ENCODE results near the gene GNLY. TPM values are rescaled to one million over a fixed set of nuclear protein-coding genes. Genes with fewer than 3 reads are reported as not detected.

The GNLY gene
- total and polyA plus RNA-seq, 2 of the 13 experiments (the other 11 are each of a cell fraction or from before 2014, with no cell fraction given) = not detected

DNA sequence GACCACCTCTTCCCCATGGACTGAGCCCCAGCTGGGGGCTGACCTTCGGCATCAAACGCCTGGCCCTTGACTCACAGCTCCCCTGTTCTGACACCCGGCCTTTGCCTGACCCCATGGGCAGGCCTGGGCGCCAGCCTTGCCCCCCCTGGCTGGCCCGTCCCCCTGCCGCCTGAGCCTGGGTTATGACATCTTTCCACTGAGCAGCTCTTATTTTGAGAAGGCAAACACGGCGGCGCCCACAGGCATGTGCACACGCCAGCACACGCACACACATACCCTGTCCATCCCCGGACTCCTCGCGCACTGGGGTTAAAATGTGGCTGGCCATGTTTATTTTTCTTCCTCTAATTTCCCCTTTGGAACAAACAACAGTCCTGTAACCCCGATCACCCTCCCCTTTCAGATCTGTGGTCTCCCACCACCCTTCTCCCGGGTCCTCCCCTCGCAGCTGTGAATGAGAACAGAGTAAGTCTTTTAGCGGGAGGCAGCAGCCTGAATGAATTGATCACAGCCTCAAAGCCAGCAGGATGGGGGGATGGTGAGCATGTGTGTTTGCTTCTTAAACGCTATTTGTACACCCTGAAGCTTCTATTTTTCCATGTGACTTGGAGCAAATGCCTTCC lies 47.8 kb downstream of the GNLY start (continued):
- TF ChIP-seq, protein P1, sequence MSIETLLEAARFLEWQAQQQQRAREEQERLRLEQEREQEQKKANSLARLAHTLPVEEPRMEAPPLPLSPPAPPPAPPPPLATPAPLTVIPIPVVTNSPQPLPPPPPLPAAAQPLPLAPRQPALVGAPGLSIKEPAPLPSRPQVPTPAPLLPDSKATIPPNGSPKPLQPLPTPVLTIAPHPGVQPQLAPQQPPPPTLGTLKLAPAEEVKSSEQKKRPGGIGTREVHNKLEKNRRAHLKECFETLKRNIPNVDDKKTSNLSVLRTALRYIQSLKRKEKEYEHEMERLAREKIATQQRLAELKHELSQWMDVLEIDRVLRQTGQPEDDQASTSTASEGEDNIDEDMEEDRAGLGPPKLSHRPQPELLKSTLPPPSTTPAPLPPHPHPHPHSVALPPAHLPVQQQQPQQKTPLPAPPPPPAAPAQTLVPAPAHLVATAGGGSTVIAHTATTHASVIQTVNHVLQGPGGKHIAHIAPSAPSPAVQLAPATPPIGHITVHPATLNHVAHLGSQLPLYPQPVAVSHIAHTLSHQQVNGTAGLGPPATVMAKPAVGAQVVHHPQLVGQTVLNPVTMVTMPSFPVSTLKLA (IDR thresholded peaks at IDR 0.05) = no peak
- no peak for TF ChIP-seq SP4 (CRISPR knock-in tag; IDR thresholded peaks at IDR 0.05)
- 0 out of 2 replicates have a peak, but pooled peaks have one; percentile 28 for TF ChIP-seq BHLHE40 (IDR thresholded peaks at IDR 0.05; ENCODE audit: low read length)
- peak; percentile 33; the same call in 1 of the 2 replicates for TF ChIP-seq BCL6 (CRISPR knock-in tag; IDR thresholded peaks at IDR 0.05)
- TF ChIP-seq MIER2 (CRISPR knock-in tag; IDR thresholded peaks at IDR 0.05) = no peak
- no peak for TF ChIP-seq ZNF83 (CRISPR knock-in tag; IDR thresholded peaks at IDR 0.05; ENCODE audit: borderline replicate concordance)
- TF ChIP-seq ZNF496 (CRISPR knock-in tag; IDR thresholded peaks at IDR 0.05; ENCODE audit: insufficient replicate concordance) = no peak
- TF ChIP-seq LCORL (IDR thresholded peaks at IDR 0.05) = no peak
- TF ChIP-seq LCORL (CRISPR knock-in tag; IDR thresholded peaks at IDR 0.05) = peak; percentile 47

DNA sequence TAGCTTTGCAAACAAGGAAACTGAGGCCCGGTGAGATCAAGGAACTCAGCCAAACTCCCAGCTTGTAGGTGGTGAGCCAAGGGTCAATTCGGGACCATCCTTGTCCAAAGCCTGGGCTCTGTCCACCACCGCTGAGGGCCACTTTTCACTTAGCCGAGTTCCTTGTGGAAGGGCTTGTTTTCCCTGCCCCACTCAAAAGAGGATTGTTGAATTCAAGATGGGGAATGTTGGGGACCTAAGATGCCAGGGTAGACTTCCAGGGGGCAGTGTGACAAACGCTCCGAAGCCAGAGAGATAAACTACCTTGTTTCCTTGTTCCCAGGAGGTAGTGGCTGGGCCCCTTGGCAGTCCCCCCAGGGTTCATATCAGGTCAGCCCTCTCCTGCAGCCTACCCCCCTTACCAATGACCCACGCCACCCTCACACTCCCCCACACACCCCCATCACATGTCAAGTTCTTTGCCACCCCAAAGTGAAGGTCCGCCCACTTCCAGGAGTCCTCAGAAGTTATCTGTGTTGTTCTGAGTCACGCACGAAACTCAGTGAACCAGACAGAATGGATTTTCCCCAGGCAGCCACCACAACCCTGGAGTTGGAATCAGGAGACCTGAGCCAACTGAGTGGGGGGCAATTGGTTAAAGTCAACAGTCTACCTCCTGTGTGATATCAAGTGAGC lies 49.3 kb downstream of the GNLY start:
- WGBS (ENCODE audit: low lambda C conversion rate) = 58% methylated on average over 10 of the region's 10 CpGs
- no peak for FAIRE-seq
- Histone ChIP-seq H3K27ac (ENCODE audit: extremely low read length, insufficient read depth, low read length) (no peak overlapping the region), H3K9ac (ENCODE audit: insufficient read depth, low read depth, low read length) (no peak overlapping the region), H3K4me2 (ENCODE audit: low read depth, low read length) (peak overlapping the region; percentile 80), H4K20me1 (ENCODE audit: insufficient read depth, low read length) (no peaks in the 10 kb centered on the region), H3K9me3 (ENCODE audit: low read length) (no peaks in the 10 kb centered on the region), H3K4me3 (replicated peaks in 1 of 3; ENCODE audit: insufficient read depth in 1 of 3, low read depth in 2 of 3, low read length in 3 of 3) (peak overlapping the region in 1 of 3 experiments; percentile 53; a peak in 2 of 6 replicates), H3K4me1 (ENCODE audit: insufficient read depth, low read length) (peaks cover 37% of the 10 kb centered on the region), H2AFZ (ENCODE audit: low read length) (no peak overlapping the region), H3K36me3 (replicated peaks in 1 of 2; ENCODE audit: control insufficient read depth in 1 of 2, insufficient read depth in 2 of 2, low read length in 2 of 2) (no peaks in the 10 kb centered on the region), H3K27me3 (ENCODE audit: control insufficient read depth in 1 of 2, insufficient read depth in 2 of 2, low read length in 2 of 2) (peaks cover 0 to 10% of the 10 kb centered on the region in 2 experiments; a peak in 1 of 5 replicates), H3K79me2 (ENCODE audit: insufficient read depth, low read length) (no peaks in the 10 kb centered on the region)
- in situ Hi-C loops (cut with HindIII; ENCODE audit: extremely low pct_ligation_motif_present, low pct_unique_long_range_greater_than_20kb) = no loop called here
- no peak for ATAC-seq
- ChIA-PET POLR2A (interaction anchor here (0.8 to 2.4 kb wide), 2 partner anchors 20 to 56 kb away, joined by 4 to 8 read pairs; no protein-coding TSS in a partner anchor), CTCF (ENCODE audit: low intra/inter-chr PET ratio, low total read pairs) (no interaction called here)
- 0 out of 2 replicates have a peak, but pooled peaks have one; percentile 36 for TF ChIP-seq ZNF605 (CRISPR knock-in tag; IDR thresholded peaks at IDR 0.05)
- TF ChIP-seq, protein P2, sequence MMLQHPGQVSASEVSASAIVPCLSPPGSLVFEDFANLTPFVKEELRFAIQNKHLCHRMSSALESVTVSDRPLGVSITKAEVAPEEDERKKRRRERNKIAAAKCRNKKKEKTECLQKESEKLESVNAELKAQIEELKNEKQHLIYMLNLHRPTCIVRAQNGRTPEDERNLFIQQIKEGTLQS (CRISPR knock-in tag; IDR thresholded peaks at IDR 0.05) = no peak
- no TSS peak for BruUV-seq (replicated peaks)
- DNase-seq (ENCODE audit: low spot score) = no peak
- intact Hi-C loops (cut with micrococcal nuclease; ENCODE audit: unreplicated experiment) = no loop called here
